HG03097 (cell line): ENCODE results near the gene MGAT4B.

Experiments
- ATAC-seq: cut with Tn5 transposase; IDR thresholded peaks from one replicate; pipeline ENCODE4 v1.9.1; 2021; ENCODE audit not compliant: unreplicated experiment, low FRiP score

Gene MGAT4B

GRCh38 chr5:179827680-179828079 lies 21.0 kb upstream of the MGAT4B start:
- no peak for ATAC-seq

GRCh38 chr5:179825655-179826182 lies 19.1 kb upstream of the MGAT4B start:
- no peak for ATAC-seq

- no peak for ATAC-seq
These were observed 18.1 kb upstream of the MGAT4B start for GRCh38 chr5:179824745-179825112.

GRCh38 chr5:179823937-179824744 lies 17.5 kb upstream of the MGAT4B start:
- ATAC-seq: no peak

- ATAC-seq: no peak
These were observed 15.9 kb upstream of the MGAT4B start for GRCh38 chr5:179822444-179822990.

GRCh38 chr5:179822059-179822432 lies 15.4 kb upstream of the MGAT4B start:
- no peak for ATAC-seq

- peak; percentile 34 for ATAC-seq
These were observed 14.8 kb upstream of the MGAT4B start for GRCh38 chr5:179821298-179822058.

- peak; percentile 34 for ATAC-seq
These were observed 14.0 kb upstream of the MGAT4B start, which contains the start of gene SQSTM1 for GRCh38 chr5:179820483-179821297. Gene SQSTM1, plus strand, starts transcription at chr5:179820905. Its CDS starts 32 bp downstream, at chr5:179820937.

- ATAC-seq: no peak
These were observed 13.4 kb upstream of the MGAT4B start for GRCh38 chr5:179820127-179820482.

- ATAC-seq: peak; percentile 17
These were observed 12.8 kb upstream of the MGAT4B start for GRCh38 chr5:179819296-179820126.

- peak; percentile 50 for ATAC-seq
These were observed 12.2 kb upstream of the MGAT4B start for GRCh38 chr5:179818746-179819295.

- ATAC-seq: no peak
These were observed 11.5 kb upstream of the MGAT4B start for GRCh38 chr5:179817890-179818745.

- ATAC-seq: no peak
These were observed 10.8 kb upstream of the MGAT4B start for GRCh38 chr5:179817470-179817840.

- ATAC-seq: no peak
These were observed 10.3 kb upstream of the MGAT4B start for GRCh38 chr5:179816796-179817469.

GRCh38 chr5:179816401-179816795 lies 9.7 kb upstream of the MGAT4B start:
- ATAC-seq: no peak

- no peak for ATAC-seq
These were observed 9.0 kb upstream of the MGAT4B start for GRCh38 chr5:179815491-179816249.

- ATAC-seq: no peak
These were observed 7.4 kb upstream of the MGAT4B start for GRCh38 chr5:179814090-179814489.
